DMS53 (cell line): ENCODE data around the gene ASCL4.
"Not testable (repeated sequence)": the region's sequence is repeated elsewhere in the genome, so short reads cannot be mapped to it uniquely, and the experiment has no call there.

Experiments used
- DNase-seq: peaks from one replicate; lab custom pipeline; 2025; lab: John Stamatoyannopoulos, UW

The ASCL4 gene

GRCh38 chr12:107774349-107775029 is at the start of gene ASCL4:
ASCL4 (plus strand) TSS chr12:107774704; CDS start chr12:107775219, 515 bp downstream.
- DNase-seq: no peak

DNA sequence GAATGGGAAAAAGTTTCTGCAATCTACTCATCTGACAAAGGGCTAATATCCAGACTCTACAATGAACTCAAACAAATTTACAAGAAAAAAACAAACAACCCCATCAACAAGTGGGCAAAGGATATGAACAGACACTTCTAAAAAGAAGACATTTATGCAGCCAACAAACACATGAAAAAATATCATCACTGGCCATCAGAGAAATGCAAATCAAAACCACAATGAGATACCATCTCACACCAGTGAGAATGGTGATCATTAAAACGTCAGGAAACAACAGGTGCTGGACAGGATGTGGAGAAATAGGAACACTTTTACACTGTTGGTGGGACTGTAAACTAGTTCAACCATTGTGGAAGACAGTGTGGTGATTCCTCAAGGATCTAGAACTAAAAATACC is 47.2 kb upstream of the ASCL4 start:
- DNase-seq: not testable (repeated sequence)

GRCh38 chr12:107727742-107728141 is 46.8 kb upstream of the ASCL4 start:
- DNase-seq: not testable (repeated sequence)

- no peak for DNase-seq
Measured at GRCh38 chr12:107730618-107731341, 43.7 kb upstream of the ASCL4 start.

DNA sequence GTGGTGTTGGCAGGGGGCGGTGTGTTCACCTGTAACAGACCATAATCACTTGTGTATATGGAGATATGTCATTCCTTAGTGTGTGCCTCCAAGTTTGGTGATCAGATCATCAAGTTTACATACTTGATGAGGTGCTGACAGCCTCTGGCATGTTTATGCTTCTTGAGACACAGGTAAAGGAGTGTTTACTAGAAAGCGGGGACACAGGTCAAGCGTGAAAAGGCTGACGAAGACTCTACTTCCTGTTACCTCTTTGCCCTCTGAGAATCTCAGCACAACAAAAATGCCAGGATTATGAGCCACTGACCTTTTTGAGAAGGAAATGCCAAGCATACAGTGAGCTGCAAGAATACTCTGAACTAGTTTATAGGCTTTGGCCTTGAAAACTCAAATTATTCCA is 43.1 kb upstream of the ASCL4 start:
- DNase-seq: peak; percentile 63

GRCh38 chr12:107732365-107732764 is 42.1 kb upstream of the ASCL4 start:
- DNase-seq: no peak

DNA sequence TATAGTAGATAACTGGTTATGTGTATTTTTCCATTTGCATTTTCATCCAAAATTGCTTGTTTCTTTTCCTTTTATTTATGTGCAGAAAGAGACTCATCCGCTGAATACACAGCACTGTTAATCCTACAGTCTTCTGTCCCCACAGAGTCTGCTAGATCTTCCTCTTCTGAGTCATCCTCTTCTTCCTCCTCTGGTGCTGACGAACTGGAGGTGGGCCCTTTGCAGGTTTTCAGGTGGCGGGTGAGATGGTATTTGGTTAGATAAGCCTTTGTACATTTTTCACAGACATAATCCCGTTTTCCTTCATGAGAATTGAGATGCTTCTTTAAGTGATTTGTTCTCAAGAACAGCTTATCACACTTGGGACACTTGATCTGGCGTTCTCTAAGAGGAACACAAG is 40.4 kb upstream of the ASCL4 start:
- no peak for DNase-seq

GRCh38 chr12:107735763-107736162 is 38.7 kb upstream of the ASCL4 start:
- no peak for DNase-seq

GRCh38 chr12:107736914-107737313 is 37.6 kb upstream of the ASCL4 start:
- DNase-seq: no peak

GRCh38 chr12:107748472-107748871 is 26.0 kb upstream of the ASCL4 start:
- DNase-seq: no peak

DNA sequence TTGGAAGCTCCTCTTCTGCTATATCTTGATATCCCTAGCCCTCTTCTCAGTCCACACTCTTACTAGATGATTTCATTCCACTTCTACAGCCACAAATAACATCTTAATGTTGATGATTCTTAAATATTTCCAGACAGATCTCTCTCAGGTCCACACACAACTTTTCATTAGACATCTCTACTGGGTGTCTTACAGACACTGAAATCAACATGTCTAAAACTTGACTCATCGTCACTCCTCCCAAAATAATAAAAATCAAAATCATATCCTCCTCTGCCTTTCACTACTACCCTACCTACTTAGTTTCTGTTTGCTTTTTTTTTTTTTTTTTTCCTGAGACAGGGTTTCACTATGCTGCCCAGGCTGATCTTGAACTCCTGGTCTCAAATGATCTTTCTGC is 25.4 kb upstream of the ASCL4 start:
- no peak for DNase-seq

DNA sequence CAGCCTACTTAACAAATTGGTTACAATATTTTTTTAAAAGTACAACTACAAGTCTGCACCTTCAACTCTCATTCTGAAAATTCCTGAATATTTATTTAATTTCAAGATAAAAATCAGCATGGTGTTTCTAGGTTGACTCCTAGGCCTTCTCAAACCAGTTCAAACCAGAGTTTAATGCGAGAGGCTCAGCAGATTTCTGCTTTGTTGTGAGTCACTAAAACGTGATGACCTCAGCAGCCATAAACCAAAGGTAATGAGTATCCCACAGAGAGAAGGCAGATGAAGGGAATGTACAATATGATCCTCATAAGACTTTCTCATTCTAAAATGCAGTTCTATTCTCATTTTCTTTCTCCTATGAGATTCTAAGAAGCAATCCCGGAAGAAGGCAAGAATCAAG is 15.1 kb upstream of the ASCL4 start:
- peak; percentile 87 for DNase-seq

DNA sequence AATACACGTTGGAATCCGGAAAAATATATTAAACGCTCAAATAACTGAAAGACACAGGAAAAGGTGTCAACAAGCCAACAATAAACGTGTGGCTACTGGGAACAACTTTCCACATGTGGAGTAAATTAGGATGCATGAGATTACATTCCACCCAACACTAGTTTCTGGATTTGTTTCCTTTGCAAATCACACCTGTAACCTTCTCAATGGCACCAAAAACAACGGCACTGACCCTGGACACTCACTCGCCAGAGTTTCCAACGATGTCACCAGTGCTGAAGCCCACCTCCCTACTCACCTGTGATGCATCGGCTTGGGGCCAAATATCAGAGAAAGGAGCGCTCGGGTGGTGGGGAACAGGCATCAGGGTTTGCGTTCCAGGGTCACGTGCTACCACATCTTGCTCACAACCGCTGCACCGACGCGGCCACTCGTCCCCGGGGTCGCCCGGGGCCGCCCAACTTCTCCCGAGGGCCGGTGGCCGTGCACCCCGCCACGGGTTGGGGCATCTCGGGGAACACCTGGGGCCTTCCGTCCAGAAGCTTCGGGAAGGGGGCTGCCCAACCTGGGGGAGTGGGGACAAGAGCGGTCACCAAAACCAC is 14.2 kb upstream of the ASCL4 start:
- DNase-seq: peak; percentile 61

DNA sequence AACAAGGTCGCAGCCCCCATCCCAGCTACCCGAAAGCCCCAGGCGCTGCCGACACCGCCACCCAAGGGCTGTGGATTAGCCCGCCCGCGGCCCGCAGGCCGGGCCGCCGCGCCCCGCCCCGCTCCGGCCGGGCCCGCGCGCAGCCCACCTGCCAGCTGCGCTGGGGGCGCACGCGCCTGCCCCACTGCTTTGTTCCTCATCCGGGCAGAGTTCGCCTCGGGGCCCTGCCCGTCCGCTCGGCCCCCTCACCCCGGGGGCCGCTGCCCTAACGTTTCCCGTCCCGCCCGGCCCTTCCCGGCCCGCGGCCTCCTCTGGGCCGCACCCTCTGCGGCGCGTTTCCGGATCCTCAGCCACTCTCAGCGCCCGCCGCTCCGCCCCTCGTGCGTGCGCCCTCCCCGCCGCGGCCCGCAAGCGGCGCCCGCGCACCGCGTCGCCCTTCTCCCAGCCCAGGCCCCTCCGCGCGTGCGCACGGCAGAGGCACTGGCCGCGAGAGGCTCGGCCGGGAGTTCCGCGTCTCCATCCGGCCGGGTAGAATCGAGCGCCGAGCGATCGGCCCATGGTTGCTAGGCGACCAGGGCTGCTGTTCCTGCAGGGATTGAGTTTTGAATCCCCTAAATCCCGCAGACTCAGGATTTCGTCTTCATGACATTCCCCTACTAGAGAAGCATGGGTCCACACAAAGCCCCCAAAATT is 13.5 kb upstream of the ASCL4 start, which contains the start of gene PRDM4:
TSS of gene PRDM4 (minus strand) at position 329 of the 693 bp plus-strand sequence. CDS start 622 bp downstream, outside the sequence.
- peak; percentile 99 for DNase-seq

GRCh38 chr12:107761502-107761904 is 13.0 kb upstream of the ASCL4 start:
- peak; percentile 68 for DNase-seq

DNA sequence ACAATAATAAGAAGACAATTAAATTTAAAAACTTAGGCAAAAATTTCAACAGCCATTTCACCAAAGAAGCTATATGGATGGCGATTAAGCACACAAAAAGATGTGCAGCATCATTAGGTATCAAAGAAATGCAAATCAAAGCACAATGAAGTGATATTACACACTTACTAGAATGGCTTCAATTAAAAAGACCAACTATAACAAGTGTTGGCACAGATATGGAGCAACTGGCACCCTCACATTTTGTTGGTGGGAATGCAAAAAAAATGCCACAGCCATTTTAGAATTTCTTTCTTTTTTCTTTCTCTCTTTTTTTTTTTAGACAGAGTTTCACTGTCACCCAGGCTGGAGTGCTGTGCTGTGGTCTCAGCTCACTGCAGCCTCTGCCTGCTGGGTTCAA is 11.6 kb upstream of the ASCL4 start:
- DNase-seq: no peak

DNA sequence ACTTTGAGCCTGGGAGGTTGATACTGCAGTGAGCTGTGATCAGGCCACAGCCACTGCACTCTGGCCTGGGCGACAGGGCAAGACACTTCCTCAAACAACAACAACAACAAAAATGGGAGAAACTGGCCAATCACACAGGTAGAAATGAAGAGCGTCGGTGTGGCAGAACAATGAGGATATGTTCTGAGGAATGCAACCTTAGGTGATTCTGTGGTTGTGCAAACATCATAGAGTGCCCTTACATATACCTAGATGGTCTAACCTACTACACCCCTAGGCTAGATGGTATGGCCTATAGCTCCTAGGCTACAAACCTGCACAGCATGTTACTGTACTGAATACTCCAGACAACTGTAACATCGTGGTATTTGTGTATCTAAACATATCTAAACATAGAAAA is 9.9 kb upstream of the ASCL4 start:
- no peak for DNase-seq

DNA sequence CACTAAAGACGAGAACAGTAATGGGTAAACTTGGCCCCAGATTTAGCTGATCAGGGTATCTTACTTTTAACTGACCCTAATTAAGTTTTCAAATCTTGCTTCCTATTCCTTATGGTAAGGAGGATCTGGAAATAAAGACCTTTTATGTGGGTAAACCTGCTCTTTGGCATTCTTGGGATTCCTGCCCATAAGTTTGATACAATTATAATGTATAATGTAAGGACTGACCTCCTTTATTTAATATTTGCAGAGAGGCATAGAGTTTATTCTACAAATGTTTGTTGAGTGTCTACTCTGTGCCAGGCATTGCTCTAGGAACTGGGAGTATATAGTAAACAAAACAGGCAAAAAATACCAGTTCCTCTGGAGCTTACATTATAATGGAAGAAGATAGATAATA is 9.2 kb upstream of the ASCL4 start:
- no peak for DNase-seq

- DNase-seq: no peak
Measured at GRCh38 chr12:107767466-107767865, 7.0 kb upstream of the ASCL4 start.

GRCh38 chr12:107775093-107775721 is 703 bp downstream of the ASCL4 start:
- DNase-seq: no peak

GRCh38 chr12:107776171-107776570 is 1.7 kb downstream of the ASCL4 start:
- DNase-seq: no peak
